Cardiac fibroblast (primary cell): ENCODE measurements around the gene KIF13A.

Source experiments
- DNase-seq, 2 donors: peaks; one replicate each; pipeline versions ENCODE4 v3.0.0 to v3.0.0-alpha.2; 2010; ENCODE audit warnings: low read depth in 2 of 2
- H3K4me3 ChIP-seq, 2 donors: replicated peaks in 1 of 2; 1 replicate in 1 of 2; 2 replicates in 1 of 2; pipeline ENCODE4 v1.5.1; 2011; ENCODE audit warnings: low read depth in 2 of 2, low read length in 2 of 2, mild to moderate bottlenecking in 2 of 2, moderate library complexity in 1 of 2
- TF ChIP-seq, protein P1 (sequence below): IDR thresholded peaks from one replicate; pipeline ENCODE4 v1.5.1; 2011; ENCODE audit warnings: low read depth, mild to moderate bottlenecking, low read length, inconsistent platforms

The KIF13A gene

DNA sequence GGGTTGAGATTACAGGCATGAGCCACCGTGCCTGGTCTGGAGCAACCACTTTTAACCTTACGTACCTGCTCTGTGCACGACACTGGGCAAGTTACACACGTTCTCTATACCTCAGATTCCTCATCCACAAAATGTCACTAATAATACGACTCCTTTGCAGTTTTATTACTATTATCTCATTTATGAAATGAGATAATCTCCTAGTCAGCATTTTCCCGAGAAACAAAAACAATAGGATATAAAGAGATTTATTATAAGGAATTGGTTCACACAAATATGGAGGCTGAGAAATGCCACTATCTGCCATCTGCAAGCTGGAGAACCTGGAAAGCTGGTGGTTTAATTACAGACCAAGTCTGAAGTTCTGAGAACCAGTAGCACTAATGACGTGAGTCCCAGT, 12.0 kb upstream of the KIF13A start:
- DNase-seq = no peak
- TF ChIP-seq, protein P1, sequence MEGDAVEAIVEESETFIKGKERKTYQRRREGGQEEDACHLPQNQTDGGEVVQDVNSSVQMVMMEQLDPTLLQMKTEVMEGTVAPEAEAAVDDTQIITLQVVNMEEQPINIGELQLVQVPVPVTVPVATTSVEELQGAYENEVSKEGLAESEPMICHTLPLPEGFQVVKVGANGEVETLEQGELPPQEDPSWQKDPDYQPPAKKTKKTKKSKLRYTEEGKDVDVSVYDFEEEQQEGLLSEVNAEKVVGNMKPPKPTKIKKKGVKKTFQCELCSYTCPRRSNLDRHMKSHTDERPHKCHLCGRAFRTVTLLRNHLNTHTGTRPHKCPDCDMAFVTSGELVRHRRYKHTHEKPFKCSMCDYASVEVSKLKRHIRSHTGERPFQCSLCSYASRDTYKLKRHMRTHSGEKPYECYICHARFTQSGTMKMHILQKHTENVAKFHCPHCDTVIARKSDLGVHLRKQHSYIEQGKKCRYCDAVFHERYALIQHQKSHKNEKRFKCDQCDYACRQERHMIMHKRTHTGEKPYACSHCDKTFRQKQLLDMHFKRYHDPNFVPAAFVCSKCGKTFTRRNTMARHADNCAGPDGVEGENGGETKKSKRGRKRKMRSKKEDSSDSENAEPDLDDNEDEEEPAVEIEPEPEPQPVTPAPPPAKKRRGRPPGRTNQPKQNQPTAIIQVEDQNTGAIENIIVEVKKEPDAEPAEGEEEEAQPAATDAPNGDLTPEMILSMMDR = no peak
- H3K4me3 ChIP-seq = no peak overlapping the region

DNA sequence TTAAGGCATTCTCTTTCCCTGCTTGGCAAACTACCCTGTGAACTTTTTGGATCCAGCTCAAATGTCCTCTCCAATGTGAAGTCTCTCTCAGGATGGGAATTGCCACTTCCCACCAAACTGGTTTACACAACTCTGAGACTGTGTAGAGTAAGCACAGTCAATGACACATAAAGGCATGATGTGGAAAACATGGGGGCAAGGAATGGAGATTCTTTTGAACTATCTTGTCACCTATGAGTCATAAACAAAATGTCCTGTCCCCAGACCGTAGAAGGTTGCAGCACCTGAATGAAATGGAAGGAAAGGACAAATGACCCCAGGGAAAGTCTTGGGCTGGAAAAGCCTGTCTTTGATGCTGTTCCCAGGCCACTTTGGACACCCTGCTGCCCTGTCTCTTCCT, 11.0 kb upstream of the KIF13A start:
- TF ChIP-seq, protein P1 = no peak
- H3K4me3 ChIP-seq = no peak overlapping the region
- peak in 1 of 2 donors; percentile 38 for DNase-seq

DNA sequence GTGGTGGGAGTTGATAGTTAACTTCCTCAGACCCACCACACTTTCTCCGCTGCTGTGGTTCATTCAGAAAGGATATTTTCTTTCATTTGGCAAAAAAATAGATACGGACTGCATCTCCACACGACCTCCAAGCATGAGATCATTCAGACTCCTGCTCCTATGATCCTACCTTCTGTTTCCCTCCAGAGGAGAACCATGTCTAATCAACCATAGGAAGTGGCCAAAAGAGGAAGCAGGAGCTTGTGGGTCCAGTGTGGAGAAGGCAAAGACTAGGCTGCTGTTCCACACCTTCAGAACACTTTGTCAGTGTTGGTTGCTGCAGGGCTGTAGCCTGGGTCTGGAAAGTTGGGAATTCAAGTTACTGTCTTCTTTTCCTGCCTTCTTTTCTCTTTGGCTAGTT, 10.6 kb upstream of the KIF13A start:
- H3K4me3 ChIP-seq = no peak overlapping the region
- no peak for DNase-seq
- TF ChIP-seq, protein P1 = no peak

DNA sequence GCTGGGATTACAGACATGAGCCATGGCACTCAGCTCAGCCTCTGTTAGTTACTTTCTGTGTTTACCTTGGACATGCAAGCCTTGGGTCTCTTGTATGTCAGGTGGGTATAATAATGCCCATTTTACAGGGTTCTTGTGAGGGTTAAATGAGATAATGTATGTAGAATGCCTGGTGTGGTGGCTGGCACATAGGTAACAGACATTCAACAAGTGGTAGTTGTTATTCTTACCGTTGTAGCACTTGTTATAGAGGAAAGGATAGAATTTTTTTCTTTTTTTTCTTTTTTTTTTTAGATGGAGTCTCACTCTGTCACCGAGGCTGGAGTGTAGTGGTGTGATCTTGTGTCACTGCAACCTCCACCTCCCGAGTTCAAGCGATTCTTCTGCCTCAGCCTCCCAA, 8.0 kb upstream of the KIF13A start:
- TF ChIP-seq, protein P1 = no peak
- H3K4me3 ChIP-seq = no peak overlapping the region
- DNase-seq = no peak

DNA sequence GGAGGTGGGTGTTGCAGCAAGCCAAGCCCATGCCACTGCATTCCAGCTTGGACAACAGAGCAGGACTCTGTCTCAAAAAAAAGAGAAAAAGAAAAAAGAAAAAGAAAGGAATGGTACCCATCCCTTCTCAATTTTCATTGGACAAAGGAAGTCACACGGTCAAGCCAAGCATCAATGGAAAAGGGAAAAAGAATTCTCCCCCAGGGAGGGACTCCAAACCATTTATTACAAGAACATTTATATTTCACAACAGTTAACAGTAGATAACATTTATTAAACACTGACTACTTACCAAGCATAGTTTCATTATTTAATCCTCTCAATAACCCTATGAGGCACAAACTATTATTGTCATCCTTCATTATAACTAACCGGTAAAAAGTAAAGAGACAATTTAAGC, 6.6 kb upstream of the KIF13A start:
- H3K4me3 ChIP-seq = no peak overlapping the region
- DNase-seq = peak in 1 of 2 donors; percentile 34
- TF ChIP-seq, protein P1 = no peak

DNA sequence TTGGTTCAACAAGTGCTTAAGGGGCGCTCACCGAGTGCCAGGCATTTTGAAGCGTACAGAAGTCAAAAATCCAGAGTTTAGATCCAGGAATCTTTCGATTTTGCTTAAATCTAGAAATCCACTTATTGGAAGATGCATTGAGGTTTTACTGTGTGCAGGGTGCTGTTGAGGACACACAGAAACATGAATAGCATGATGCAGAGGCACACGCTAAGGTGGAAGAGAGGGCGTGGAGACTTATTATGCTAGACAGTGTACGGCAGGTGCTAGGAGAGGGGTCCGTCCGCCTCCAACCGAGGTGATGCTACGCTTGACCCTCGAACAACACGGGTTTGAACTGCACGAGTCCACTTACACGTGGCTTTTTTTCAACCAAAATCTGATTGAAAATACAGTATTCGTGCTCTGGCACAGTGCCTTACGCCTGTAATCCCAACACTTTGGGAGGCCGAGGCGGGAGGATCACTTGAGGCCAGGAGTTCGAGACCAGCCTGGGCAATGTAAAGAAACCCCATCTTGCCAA, 1.0 kb upstream of the KIF13A start:
- DNase-seq = no peak
- peak overlapping the region; percentile 62 to 81 for H3K4me3 ChIP-seq
- TF ChIP-seq, protein P1 = no peak
